Pancreas (tissue), 10 donors: ENCODE measurements around the gene FBXO38. TPM values are rescaled to one million over a fixed set of nuclear protein-coding genes. Genes with fewer than 3 reads are reported as not detected.

Experiments
- ATAC-seq, 4 donors: fragments of 200-7000 bp; cut with Tn5 transposase; one replicate each; pipeline versions ENCODE4 v1.8.0 to v1.9.1; 2020; ENCODE audit warnings: mild to moderate bottlenecking in 4 of 4, moderate library complexity in 4 of 4
- DNase-seq, 6 donors: peaks; one replicate each; pipeline ENCODE4 v3.0.0-alpha.2; 2020
- FAIRE-seq: peaks from 2 replicates; lab custom pipeline; 2012; peaks lifted over from hg19 to GRCh38; lab: Jason Lieb, UNC
- H3K27ac ChIP-seq, 4 donors: fragments of 200-600 bp; sonication (generic); 1 replicate in 3 of 4; 2 replicates in 1 of 4; pipeline versions ENCODE4 v1.5.0 to v1.8.0; 2020
- H3K27me3 ChIP-seq, 4 donors: fragments of 200-600 bp; one replicate each; pipeline ENCODE4 v1.8.0; 2021
- H3K36me3 ChIP-seq, 3 donors: fragments of 200-600 bp; sonication (generic) in 1 of 3; one replicate each; pipeline versions ENCODE4 v1.5.0 to v1.8.0; 2020 to 2021
- H3K4me1 ChIP-seq, 3 donors: fragments of 200-600 bp; one replicate each; pipeline ENCODE4 v1.8.0; 2021
- H3K4me3 ChIP-seq, 4 donors: fragments of 200-600 bp; sonication (generic) in 2 of 4; one replicate each; pipeline versions ENCODE4 v1.5.0 to v1.8.0; 2020 to 2021
- H3K9me3 ChIP-seq, 4 donors: fragments of 200-600 bp; one replicate each; pipeline ENCODE4 v1.8.0; 2021
- CTCF ChIP-seq, 4 donors: fragments of 200-600 bp; sonication (generic) in 3 of 4; IDR thresholded peaks; one replicate each; pipeline versions ENCODE4 v1.5.0 to v1.8.0; 2021; ENCODE audit warnings: antibody characterized with exemption in 4 of 4
- WGBS, 2 donors: extraction: QIAGEN DNeasy Blood & Tissue Kit; methylation state at CpG; one replicate each; pipeline ENCODE4 v1.1.7; 2013; 5-methylcytosine and 5-hydroxymethylcytosine counted together
- intact Hi-C, 3 donors: fragments of 100-400 bp; cut with DNase I; formaldehyde crosslinking; loops; one replicate each; pipeline versions ENCODE4 v1.11.1 to v1.14.2; 2022
- polyA plus RNA-seq, 2 donors: library from polyadenylated mRNA; stranded (reverse); fragments of 200-250 nt; gene quantifications; one replicate each; pipeline ENCODE4 v1.2.3, GENCODE V29; 2013
- total RNA-seq, 6 donors: library from RNA; stranded (reverse); fragmentation: NEBNext Ultra II Directional in 4 of 6; extraction: Animal tissue kit (Norgen Biotek cat#: 25700) in 4 of 6; gene quantifications; one replicate each; pipeline versions ENCODE4 v1.2.1 to v1.2.4, GENCODE V29; 2021 to 2023
- donor health status: healthy with polysubstance abuse.
- donor health status: DM: no; HTN: no; CAD: no; lungs with moderate emphysema.
- donor health status: DM: no; HTN: no; CAD: no.
- donor health status: control.
- donor health status: control.
- donor health status: Bipolar disorder and iron deficiency.
- donor health status: DM: yes; HTN: yes; CAD: no.
- donor health status: DM: no; HTN: no; CAD: no.
- donor health status: DM: no; HTN: no; CAD: no.
- donor health status: DM: yes; HTN: yes; CAD: no.

The FBXO38 gene
- total and polyA plus RNA-seq, 8 donors = 7.0 to 24.3 (median 15.7) TPM

DNA sequence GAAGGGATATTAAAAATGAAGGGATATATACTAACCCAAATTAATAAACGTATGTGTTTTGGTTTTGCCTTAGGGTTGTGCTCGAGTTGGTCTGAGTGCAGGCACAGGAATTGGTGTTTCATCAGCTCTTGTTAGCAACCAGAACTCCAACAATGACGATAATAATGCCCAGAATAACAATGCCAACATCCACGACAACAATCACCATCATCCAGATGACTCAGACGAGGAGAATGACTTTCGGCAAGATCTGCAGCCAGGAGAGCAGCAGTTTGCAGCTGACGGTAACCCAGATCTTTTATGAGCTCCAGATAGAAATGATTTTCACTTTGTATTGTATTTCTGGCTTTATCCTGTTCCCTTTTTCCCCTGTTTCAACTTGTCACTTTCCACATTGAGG is 33.2 kb downstream of the FBXO38 start:
- intact Hi-C loops = no loop called here
- FAIRE-seq (no peak), DNase-seq (no peak), ATAC-seq (no peak)
- WGBS, 2 donors = 90 to 95% methylated on average over 7 of the region's 7 CpGs
- H3K27me3 ChIP-seq = no peaks in the 10 kb centered on the region
- H3K36me3 ChIP-seq = peaks cover 0 to 46% (median 7%) of the 10 kb centered on the region in 3 donors
- no peak overlapping the region for H3K4me3 ChIP-seq
- no peaks in the 10 kb centered on the region for H3K4me1 ChIP-seq
- no peak overlapping the region for H3K27ac ChIP-seq
- no peak for TF ChIP-seq CTCF (IDR thresholded peaks at IDR 0.05)
- H3K9me3 ChIP-seq = no peaks in the 10 kb centered on the region

GRCh38 chr5:148418511-148418910 is 34.8 kb downstream of the FBXO38 start:
- no peaks in the 10 kb centered on the region for H3K27me3 ChIP-seq
- no peak overlapping the region for H3K4me3 ChIP-seq
- no peaks in the 10 kb centered on the region for H3K9me3 ChIP-seq
- WGBS, 2 donors = 79 to 82% methylated on average over 3 of the region's 3 CpGs
- no peaks in the 10 kb centered on the region for H3K4me1 ChIP-seq
- no peak for ATAC-seq
- intact Hi-C loops = no loop called here
- no peak for DNase-seq
- H3K27ac ChIP-seq = no peak overlapping the region
- peaks cover 0 to 46% (median 0%) of the 10 kb centered on the region in 3 donors for H3K36me3 ChIP-seq
- FAIRE-seq = no peak
- TF ChIP-seq CTCF (IDR thresholded peaks at IDR 0.05) = no peak

DNA sequence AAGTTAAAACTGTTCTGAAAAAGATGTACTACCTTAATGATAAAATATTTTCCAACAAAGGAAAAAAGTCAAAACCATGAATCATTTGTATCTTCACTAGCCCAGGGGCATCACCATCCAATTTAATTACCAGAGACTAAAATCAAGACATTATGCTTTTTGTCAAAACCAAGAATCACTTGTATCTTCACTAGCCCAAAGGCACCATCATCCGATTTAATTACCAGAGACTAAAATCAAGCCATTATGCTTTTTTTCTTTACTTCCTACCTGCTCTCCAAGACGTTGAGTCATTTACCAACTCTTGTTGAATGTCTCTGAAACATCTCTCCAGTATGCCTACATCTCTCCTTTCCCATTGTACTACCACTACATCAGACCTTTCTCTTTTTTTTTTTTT is 37.9 kb downstream of the FBXO38 start:
- H3K9me3 ChIP-seq = no peaks in the 10 kb centered on the region
- FAIRE-seq = no peak
- ATAC-seq = no peak
- DNase-seq = no peak
- H3K4me3 ChIP-seq = no peak overlapping the region
- WGBS, 2 donors = 87 to 88% methylated on average over 2 of the region's 2 CpGs
- H3K36me3 ChIP-seq = peaks cover 0 to 50% (median 10%) of the 10 kb centered on the region in 3 donors
- no peaks in the 10 kb centered on the region for H3K27me3 ChIP-seq
- intact Hi-C loops = no loop called here
- no peaks in the 10 kb centered on the region for H3K4me1 ChIP-seq
- TF ChIP-seq CTCF (IDR thresholded peaks at IDR 0.05) = no peak
- no peak overlapping the region for H3K27ac ChIP-seq

- intact Hi-C loops = no loop called here
- Histone ChIP-seq H3K27me3 (no peaks in the 10 kb centered on the region), H3K4me3 (no peak overlapping the region), H3K4me1 (no peaks in the 10 kb centered on the region), H3K36me3 (peaks cover 0 to 49% (median 21%) of the 10 kb centered on the region in 3 donors), H3K9me3 (no peaks in the 10 kb centered on the region), H3K27ac (no peak overlapping the region)
- 92 to 94% methylated on average over 1 of the region's 1 CpG for WGBS, 2 donors
- no peak for DNase-seq
- FAIRE-seq = no peak
- no peak for TF ChIP-seq CTCF (IDR thresholded peaks at IDR 0.05)
- ATAC-seq = no peak
Observed at GRCh38 chr5:148425808-148426207, 42.0 kb downstream of the FBXO38 start.

DNA sequence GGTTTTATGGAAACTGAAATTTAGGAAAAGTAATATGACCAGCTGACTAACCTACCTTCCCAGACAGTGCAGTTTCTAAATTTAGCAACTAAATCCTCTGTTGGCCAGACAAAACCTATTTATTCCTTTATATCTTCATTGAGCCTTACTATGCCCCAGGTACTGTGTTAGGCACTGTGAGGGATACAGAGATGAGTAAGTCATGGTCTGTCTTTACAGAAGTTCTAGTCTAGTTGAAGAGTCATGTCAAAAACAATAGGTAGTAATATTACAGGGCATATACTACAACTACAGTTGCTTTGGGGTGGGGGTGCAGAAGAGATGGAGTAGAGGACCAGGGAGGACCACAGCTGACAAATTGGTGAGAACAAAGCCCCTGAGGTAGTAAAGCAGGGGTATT is 42.8 kb downstream of the FBXO38 start:
- DNase-seq (no peak), FAIRE-seq (no peak)
- H3K36me3 ChIP-seq = peaks cover 0 to 49% (median 21%) of the 10 kb centered on the region in 3 donors

More for the DNA sequence above, 42.8 kb downstream of the FBXO38 start:
- Histone ChIP-seq H3K9me3 (no peaks in the 10 kb centered on the region), H3K27ac (no peak overlapping the region), H3K4me1 (no peaks in the 10 kb centered on the region), H3K27me3 (no peaks in the 10 kb centered on the region), H3K4me3 (no peak overlapping the region)
- intact Hi-C loops = no loop called here
- no peak for ATAC-seq
- TF ChIP-seq CTCF (IDR thresholded peaks at IDR 0.05) = no peak
